ENCODE measurements around the gene HOPX.

The HOPX gene

GRCh38 chr4:56690393-56690792 is 9.3 kb upstream of the HOPX start:
- TF ChIP-seq CTCF (IDR thresholded peaks at IDR 0.05; ENCODE audit: low read depth, low read length, poor library complexity, severe bottlenecking) (no peak), EZH2phosphoT487 (IDR thresholded peaks at IDR 0.05; ENCODE audit: borderline replicate concordance, low read length) (no peak)
- no peaks in the 10 kb centered on the region for H4K20me1 ChIP-seq (ENCODE audit: control insufficient read depth, insufficient read depth, low read depth, low read length)
- H3K9me3 ChIP-seq (ENCODE audit: control insufficient read depth, insufficient read depth, low read length), result no peaks in the 10 kb centered on the region
- no peak overlapping the region for H3K4me3 ChIP-seq (ENCODE audit: low read length)
- H3K4me1 ChIP-seq (ENCODE audit: control insufficient read depth, low read length), result no peaks in the 10 kb centered on the region
- H3F3A ChIP-seq (ENCODE audit: control insufficient read depth, insufficient read depth), result no peaks in the 10 kb centered on the region
- no peaks in the 10 kb centered on the region for H3K79me2 ChIP-seq (ENCODE audit: control insufficient read depth, low read length)
- H3K27ac ChIP-seq (ENCODE audit: low read depth, low read length), result no peak overlapping the region
- H3K36me3 ChIP-seq (ENCODE audit: control insufficient read depth, low read length), result no peaks in the 10 kb centered on the region
- H3K4me2 ChIP-seq (ENCODE audit: low read length), result no peak overlapping the region
- no peaks in the 10 kb centered on the region for H3K9me2 ChIP-seq (replicated peaks; ENCODE audit: control insufficient read depth, low read length)
- H3K27me3 ChIP-seq (ENCODE audit: control insufficient read depth, low read length), result no peaks in the 10 kb centered on the region; the same call in none of the 2 replicates

GRCh38 chr4:56689201-56689969 is 8.3 kb upstream of the HOPX start:
- no peak overlapping the region for H3K27ac ChIP-seq (ENCODE audit: low read depth, low read length)
- peaks cover 4% of the 10 kb centered on the region for H3K27me3 ChIP-seq (ENCODE audit: control insufficient read depth, low read length)
- no peaks in the 10 kb centered on the region for H3F3A ChIP-seq (ENCODE audit: control insufficient read depth, insufficient read depth)
- TF ChIP-seq CTCF (IDR thresholded peaks at IDR 0.05; ENCODE audit: low read depth, low read length, poor library complexity, severe bottlenecking), result no peak
- no peak for TF ChIP-seq EZH2phosphoT487 (IDR thresholded peaks at IDR 0.05; ENCODE audit: borderline replicate concordance, low read length)
- H4K20me1 ChIP-seq (ENCODE audit: control insufficient read depth, insufficient read depth, low read depth, low read length), result no peaks in the 10 kb centered on the region
- no peaks in the 10 kb centered on the region for H3K4me1 ChIP-seq (ENCODE audit: control insufficient read depth, low read length)
- no peak overlapping the region for H3K4me2 ChIP-seq (ENCODE audit: low read length)
- H3K79me2 ChIP-seq (ENCODE audit: control insufficient read depth, low read length), result no peaks in the 10 kb centered on the region
- no peaks in the 10 kb centered on the region for H3K36me3 ChIP-seq (ENCODE audit: control insufficient read depth, low read length)
- no peak overlapping the region for H3K4me3 ChIP-seq (ENCODE audit: low read length)
- H3K9me2 ChIP-seq (replicated peaks; ENCODE audit: control insufficient read depth, low read length), result no peaks in the 10 kb centered on the region
- H3K9me3 ChIP-seq (ENCODE audit: control insufficient read depth, insufficient read depth, low read length), result no peaks in the 10 kb centered on the region

GRCh38 chr4:56688094-56688647 is 7.1 kb upstream of the HOPX start:
- no peaks in the 10 kb centered on the region for H3K9me3 ChIP-seq (ENCODE audit: control insufficient read depth, insufficient read depth, low read length)
- no peak overlapping the region for H3K4me3 ChIP-seq (ENCODE audit: low read length)
- H4K20me1 ChIP-seq (ENCODE audit: control insufficient read depth, insufficient read depth, low read depth, low read length), result no peaks in the 10 kb centered on the region
- H3F3A ChIP-seq (ENCODE audit: control insufficient read depth, insufficient read depth), result no peaks in the 10 kb centered on the region
- H3K9me2 ChIP-seq (replicated peaks; ENCODE audit: control insufficient read depth, low read length), result no peaks in the 10 kb centered on the region
- no peaks in the 10 kb centered on the region for H3K36me3 ChIP-seq (ENCODE audit: control insufficient read depth, low read length)
- no peaks in the 10 kb centered on the region for H3K4me1 ChIP-seq (ENCODE audit: control insufficient read depth, low read length)
- no peaks in the 10 kb centered on the region for H3K79me2 ChIP-seq (ENCODE audit: control insufficient read depth, low read length)
- no peak overlapping the region for H3K27ac ChIP-seq (ENCODE audit: low read depth, low read length)
- no peak overlapping the region for H3K4me2 ChIP-seq (ENCODE audit: low read length)
- peaks cover 16% of the 10 kb centered on the region for H3K27me3 ChIP-seq (ENCODE audit: control insufficient read depth, low read length)
- no peak for TF ChIP-seq EZH2phosphoT487 (IDR thresholded peaks at IDR 0.05; ENCODE audit: borderline replicate concordance, low read length)
- TF ChIP-seq CTCF (IDR thresholded peaks at IDR 0.05; ENCODE audit: low read depth, low read length, poor library complexity, severe bottlenecking), result no peak
